GM21367 (cell line): Measurements from ENCODE around the gene XRCC5.
A peak's percentile ranks its signal among the peaks of the same experiment; 100 is the strongest.
"Not testable (repeated sequence)": the region's sequence is repeated elsewhere in the genome, so short reads cannot be mapped to it uniquely, and the experiment has no call there.

ENCODE experiments used
- ATAC-seq: cut with Tn5 transposase; IDR thresholded peaks from one replicate; pipeline ENCODE4 v1.9.1; 2021; ENCODE audit not compliant: unreplicated experiment

XRCC5 gene

GRCh38 chr2:216192181-216192580 is 83.0 kb downstream of the XRCC5 start:
- no peak for ATAC-seq

- ATAC-seq, result no peak
Measured at GRCh38 chr2:216192931-216193330, 83.8 kb downstream of the XRCC5 start.

DNA sequence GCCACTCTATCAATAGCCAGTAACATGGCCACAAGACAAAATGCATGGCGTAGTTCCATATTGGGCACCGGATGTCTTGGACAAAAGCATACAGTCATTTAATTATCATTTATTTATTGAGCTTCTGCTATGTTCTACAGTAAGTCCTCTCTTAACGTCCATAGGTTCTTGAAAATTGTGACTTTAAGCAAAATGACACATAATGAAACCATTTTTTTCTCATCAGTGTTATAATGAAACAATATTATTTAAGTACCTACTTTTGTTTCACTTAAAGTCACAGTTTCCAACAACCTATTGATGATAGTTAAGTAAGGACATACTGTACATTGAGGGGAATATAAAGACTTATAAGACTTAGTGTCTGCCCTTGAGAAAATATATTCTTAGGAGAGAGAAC is 84.9 kb downstream of the XRCC5 start:
- ATAC-seq, result no peak

GRCh38 chr2:216194561-216194960 is 85.4 kb downstream of the XRCC5 start:
- no peak for ATAC-seq

GRCh38 chr2:216195565-216196029 is 86.4 kb downstream of the XRCC5 start:
- ATAC-seq, result no peak

- no peak for ATAC-seq
Measured at GRCh38 chr2:216201692-216202306, 92.7 kb downstream of the XRCC5 start.

- no peak for ATAC-seq
Measured at GRCh38 chr2:216202626-216203250, 93.6 kb downstream of the XRCC5 start.

GRCh38 chr2:216205486-216205885 is 96.3 kb downstream of the XRCC5 start:
- peak; percentile 3 for ATAC-seq

DNA sequence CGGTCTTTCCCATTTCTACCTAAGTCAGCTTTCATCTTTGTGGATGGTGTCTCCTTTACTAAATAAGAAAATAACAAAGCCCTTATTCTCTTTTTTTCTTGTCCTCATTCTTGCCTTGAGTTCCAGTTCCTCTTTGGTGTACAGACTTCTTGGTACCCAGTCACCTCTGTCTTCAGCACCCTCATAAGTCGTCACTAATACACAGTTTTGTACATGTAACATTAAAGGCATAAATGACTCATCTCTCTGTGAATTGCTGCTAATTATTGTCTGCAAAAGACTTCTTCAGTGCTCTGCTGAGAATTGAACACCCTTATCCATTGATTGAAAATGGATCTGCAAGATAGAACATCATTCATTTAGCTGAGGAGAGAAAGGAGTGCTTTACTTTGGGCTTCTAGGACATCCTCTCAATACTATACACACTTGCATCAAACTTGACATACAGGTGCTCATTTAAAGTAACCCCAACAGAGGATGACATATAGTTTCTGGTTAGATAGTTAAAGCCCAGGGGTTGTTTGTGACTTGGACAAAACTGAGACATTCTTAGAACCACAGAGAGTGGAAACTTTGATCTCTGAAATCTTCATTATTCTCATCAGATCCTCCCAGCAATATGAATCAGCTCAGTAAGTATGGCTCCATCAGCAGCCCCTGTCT is 97.0 kb downstream of the XRCC5 start:
- ATAC-seq, result peak; percentile 85

DNA sequence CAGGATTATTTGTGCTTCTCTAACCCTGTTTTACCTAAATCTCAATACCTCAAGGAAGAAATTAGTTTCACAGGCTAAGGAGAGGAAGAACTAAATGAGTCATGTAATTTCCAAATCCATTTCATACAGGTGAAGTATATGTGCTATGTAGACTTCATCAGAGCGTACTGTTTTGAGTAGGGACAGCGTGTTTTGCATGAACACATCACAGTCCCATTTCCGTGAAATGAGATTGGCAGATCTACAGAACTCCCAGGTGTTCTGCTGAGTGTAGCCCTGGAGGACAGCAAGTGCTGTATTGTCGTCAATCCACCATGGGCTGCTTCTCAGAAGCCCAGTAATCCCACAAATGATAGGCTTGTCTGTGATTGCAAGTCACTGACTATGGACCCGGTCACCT is 97.7 kb downstream of the XRCC5 start:
- ATAC-seq, result no peak

DNA sequence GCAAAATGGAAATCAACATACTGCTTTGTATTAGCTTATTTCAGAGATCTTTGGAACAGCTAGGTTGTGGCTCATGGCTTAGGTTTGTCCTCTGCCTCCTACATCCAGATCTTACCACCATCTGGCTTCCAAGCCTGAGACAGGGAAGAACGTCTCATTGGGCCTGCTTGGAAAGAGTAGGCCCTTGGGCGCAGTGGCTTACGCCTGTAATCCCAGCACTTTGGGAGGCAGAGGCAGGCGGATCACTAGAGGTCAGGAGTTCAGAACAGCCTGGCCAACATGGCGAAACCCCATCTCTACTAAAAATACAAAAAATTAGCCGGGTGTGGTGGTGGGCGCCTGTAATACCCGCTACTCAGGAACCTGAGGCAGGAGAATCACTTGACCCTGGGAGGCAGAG is 99.5 kb downstream of the XRCC5 start:
- not testable (repeated sequence) for ATAC-seq

- no peak for ATAC-seq
Measured at GRCh38 chr2:216210701-216211540, 101.8 kb downstream of the XRCC5 start.

GRCh38 chr2:216211614-216212145 is 102.5 kb downstream of the XRCC5 start:
- no peak for ATAC-seq

DNA sequence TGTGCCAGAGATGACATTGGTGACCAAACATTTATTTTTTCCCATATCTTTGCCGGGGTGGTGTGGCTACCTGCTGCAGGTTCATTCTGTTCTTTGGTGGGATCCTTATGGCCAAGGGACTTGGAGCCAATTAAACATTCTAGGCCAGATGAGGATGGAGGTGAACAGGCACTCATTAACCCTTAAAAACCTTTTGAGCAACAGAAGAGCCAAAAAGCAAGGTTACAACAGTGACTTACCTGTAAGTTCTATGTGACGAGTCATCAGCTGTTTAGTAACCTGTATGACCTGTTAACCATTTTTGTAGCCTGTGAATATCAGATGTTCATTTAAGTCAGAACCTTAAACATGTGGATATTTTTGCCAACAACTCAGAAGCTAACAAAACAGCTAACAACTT is 105.6 kb downstream of the XRCC5 start:
- ATAC-seq, result no peak

DNA sequence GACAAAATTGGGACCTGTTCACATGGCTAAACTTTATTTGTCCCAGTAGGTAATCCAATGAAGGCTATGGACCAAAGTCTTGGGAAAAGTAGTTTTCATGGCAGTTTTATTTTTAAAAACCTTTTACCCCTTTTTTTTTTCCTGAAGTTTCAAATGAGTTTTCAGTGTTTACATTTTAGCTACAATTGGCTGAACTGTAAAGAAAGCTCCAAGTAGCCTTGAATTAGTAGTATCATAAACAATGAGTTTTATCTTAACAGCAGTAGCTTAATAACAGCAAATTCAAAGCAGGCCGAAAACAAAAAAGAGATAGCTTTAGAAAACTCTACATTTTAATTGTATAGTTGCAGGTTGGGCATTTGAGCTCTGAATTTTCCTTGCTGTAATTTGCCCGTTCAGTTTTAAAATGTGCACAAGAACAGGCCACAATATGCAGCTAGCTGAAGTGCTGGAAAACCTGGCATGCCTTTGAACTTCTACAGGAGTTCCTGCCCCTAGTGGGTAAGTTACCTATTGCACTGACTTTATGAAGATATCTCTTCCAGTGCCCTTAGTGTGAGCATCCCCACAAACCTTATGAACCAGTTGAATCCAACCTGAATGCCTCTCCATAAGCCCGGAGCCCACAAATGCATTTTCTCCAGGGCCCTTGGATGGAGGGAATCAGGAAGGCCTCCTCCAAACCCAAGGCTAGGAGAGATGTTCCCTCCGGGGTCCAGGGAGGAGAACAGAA is 106.7 kb downstream of the XRCC5 start:
- ATAC-seq, result no peak

GRCh38 chr2:216216951-216217903 is 108.1 kb downstream of the XRCC5 start:
- no peak for ATAC-seq

DNA sequence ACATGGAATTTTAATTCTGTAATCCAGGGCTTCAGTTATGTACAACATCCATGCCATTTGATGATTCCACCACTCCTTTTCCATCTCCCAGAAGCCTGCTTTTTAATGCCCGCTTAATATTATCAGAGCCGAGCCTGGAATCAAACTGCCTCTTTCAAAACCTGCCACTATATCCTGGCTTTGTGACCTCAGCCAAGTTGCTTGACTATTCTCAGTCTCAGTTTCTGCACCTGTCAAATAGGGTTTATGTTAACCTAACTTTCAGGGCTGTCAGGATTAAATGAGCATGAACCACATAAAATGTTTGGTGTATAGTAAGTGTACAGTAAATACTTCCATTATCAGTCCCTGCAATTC is 108.7 kb downstream of the XRCC5 start:
- no peak for ATAC-seq

- no peak for ATAC-seq
Measured at GRCh38 chr2:216219861-216220260, 110.7 kb downstream of the XRCC5 start.

DNA sequence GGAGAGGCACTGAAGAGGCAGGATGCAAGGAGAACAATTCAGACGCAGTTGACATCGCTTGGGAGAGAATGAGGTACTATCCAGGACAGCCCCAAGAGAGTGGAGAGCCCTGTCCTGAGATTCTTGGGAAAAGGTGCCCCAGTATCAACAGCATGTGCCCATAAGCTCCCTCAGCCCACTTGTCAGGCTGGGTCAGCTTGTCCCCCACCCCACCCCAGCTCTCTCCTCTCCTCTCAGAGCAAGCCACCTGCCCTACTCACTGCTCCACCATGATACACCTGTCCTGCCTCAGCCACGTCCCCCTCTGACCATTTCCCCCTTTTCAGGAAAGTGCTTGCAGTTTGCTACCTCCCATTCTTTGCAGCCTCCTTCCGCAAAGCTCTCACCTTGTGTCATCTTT is 111.8 kb downstream of the XRCC5 start:
- no peak for ATAC-seq
